GM10266 (cell line): ENCODE data around the gene KAZN.

Source experiments
- DNase-seq: peaks from one replicate; pipeline ENCODE4 v3.0.0; 2012; ENCODE audit errors: extremely low spot score
- TF ChIP-seq, protein P1 (sequence below): IDR thresholded peaks from 2 replicates; pipeline ENCODE4 v1.5.1; 2012; ENCODE audit warnings: mild to moderate bottlenecking, low read depth; ENCODE audit not compliant: control insufficient read depth, insufficient read depth; ENCODE audit errors: missing control alignments

Gene KAZN

DNA sequence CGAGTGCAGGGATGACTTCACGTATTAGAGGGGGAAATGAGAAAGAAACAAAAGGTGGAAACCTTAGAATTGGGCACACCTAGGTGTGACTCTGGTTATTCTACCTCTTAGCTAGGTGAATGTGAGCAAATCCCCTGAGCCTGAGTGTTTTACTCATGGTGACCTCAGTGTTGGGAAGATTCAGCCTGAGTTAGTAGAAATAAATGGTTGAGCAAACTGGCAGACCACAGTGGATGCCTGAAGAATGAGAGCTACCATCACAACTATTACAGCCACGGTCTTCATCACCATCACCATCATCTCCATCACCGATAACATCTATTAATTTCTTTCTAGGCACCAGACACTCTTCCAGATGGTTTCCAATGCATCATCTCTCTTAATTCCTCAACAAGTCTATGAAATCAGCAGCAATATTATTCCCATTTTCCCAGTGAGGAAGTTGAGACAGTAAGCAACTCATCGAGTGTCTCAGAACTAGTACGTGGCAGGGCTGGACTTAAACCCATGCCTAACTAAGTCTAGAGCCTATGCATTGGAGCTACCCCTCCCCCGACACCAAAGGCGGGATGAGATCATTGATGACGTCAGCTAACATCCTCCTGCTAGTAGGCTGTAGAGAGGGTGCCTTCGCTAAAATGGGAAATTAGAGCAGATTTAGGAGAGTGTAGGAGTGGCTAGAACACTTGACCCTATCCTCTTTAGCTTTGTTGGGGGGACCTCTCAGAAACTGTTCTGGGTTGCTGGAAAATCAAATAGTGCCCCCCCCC is 7.9 kb upstream of the KAZN start:
- DNase-seq = no peak

DNA sequence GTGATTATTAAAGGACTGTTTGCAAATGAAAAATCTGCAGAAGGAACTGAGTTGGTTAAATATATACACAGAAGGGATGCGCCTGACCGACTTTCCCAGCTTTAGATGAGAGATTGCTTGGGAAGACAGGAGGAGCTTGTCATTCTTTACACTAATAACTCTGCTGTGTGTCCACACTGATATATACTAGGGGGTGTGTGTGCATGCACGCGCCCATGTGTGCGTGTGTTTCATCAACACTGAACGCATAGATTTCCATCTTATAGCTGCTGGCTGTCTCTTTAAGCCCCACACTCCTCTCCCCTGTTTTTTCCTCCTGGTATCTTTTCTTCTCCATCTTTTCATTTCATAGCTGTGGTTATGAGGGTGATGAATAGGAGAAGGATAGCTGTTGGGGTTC is 6.9 kb upstream of the KAZN start:
- TF ChIP-seq, protein P1, sequence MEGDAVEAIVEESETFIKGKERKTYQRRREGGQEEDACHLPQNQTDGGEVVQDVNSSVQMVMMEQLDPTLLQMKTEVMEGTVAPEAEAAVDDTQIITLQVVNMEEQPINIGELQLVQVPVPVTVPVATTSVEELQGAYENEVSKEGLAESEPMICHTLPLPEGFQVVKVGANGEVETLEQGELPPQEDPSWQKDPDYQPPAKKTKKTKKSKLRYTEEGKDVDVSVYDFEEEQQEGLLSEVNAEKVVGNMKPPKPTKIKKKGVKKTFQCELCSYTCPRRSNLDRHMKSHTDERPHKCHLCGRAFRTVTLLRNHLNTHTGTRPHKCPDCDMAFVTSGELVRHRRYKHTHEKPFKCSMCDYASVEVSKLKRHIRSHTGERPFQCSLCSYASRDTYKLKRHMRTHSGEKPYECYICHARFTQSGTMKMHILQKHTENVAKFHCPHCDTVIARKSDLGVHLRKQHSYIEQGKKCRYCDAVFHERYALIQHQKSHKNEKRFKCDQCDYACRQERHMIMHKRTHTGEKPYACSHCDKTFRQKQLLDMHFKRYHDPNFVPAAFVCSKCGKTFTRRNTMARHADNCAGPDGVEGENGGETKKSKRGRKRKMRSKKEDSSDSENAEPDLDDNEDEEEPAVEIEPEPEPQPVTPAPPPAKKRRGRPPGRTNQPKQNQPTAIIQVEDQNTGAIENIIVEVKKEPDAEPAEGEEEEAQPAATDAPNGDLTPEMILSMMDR = no peak
- no peak for DNase-seq

More for the DNA sequence above, 7.9 kb upstream of the KAZN start:
- TF ChIP-seq, protein P1 = no peak

DNA sequence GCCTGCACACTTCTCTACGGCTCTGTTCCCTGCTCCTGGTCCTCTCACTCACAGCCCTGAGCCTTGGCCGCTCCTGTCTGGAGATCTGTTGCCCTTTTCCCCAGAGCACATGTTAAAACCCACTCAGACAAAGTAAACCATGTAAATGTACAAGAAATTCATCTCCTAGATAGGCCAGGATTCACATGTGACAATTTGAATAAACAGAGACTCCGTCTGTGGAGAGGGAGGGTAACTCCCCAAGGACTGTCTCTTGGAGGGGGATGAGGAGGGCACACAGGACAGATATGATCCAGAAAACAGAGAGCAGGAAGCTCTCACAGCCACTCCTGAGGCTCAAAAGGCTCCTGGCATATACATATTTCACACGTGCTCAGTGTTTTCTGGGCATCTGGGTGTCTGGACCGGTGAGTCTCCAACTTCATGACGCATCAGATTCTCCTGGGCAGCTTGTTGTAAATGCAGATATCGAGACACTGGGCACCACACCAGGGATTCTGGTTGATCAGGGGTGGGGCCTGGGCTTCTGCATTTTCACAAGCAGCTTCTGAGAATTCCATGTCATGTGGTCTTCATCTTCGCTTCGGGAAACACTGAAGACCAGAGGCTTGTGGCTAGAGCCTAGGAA is 6.4 kb upstream of the KAZN start:
- DNase-seq = no peak
- TF ChIP-seq, protein P1 = no peak

DNA sequence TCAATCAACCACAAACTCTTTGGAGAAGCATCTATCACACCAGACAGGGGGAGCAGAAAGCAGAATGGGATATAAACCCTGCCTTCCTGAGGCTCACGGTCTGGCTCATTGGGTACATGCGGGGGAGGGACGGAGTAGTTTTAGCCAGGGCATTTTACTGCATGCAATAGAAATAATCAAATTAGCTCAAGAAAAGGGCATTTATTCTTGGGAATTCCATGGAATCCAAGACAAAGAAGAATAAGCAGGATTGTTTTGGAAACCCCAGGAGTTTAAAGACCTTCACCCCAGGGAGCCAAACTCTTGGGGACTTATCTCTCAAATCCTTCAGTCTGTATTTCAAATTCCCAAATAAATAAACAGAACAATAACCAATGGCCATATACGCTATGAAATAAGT is 5.2 kb upstream of the KAZN start:
- TF ChIP-seq, protein P1 = no peak
- DNase-seq = no peak

DNA sequence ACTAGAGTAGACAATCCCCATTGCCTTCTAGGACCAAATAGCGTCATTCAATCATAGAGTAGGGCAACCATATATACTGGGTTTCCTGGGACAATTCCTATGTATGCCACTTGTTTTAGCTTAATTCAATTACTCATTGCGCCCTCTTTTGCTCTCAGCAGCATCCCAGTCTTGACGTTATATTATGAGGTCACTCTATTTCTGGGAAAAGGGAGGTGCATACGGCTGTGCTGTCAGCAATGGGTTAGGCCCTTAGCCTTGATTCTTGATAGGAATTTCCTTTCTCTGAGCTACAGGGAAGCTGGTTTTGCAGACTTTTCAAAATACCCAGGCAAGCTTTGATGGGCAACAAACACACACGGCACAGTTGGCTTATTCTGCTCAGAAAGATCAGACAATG is 4.4 kb upstream of the KAZN start:
- TF ChIP-seq, protein P1 = no peak
- no peak for DNase-seq

DNA sequence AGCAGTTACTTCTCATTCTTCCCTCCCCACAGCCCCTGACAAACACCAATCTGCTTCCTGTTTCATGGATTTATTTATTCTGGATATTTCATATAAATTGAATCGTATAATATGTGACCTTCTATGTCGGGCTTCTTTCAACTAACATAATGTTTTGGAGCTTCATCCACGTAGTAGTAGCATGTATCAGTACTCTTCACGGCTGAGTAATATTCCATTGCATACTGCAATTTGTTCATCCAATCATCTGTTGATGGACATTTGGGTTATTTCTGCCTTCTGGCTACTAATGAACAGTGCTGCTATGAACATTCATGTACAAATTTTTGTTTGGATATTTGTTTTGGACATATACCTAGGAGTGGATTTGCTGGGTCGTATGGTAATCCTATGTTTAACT is 1.9 kb upstream of the KAZN start:
- TF ChIP-seq, protein P1 = no peak

More for the DNA sequence above, 1.9 kb upstream of the KAZN start:
- no peak for DNase-seq
